ENCODE results near the gene MRM3.

The MRM3 gene

GRCh38 chr17:807523-808294 lies 25.6 kb downstream of the MRM3 start:
- no peak overlapping the region for H3K4me3 Mint-ChIP-seq
- no peaks in the 10 kb centered on the region for H3K9me3 Mint-ChIP-seq
- H3K36me3 Mint-ChIP-seq (ENCODE audit: low read depth), result peaks cover 27% of the 10 kb centered on the region
- no peak for DNase-seq
- no peak for TF ChIP-seq CTCF (IDR thresholded peaks at IDR 0.05)
- H3K27ac Mint-ChIP-seq, result no peak overlapping the region
- peaks cover 39% of the 10 kb centered on the region for H3K4me1 Mint-ChIP-seq
- no peaks in the 10 kb centered on the region for H3K27me3 Mint-ChIP-seq (ENCODE audit: low read depth, poor library complexity)

GRCh38 chr17:811051-811784 lies 29.1 kb downstream of the MRM3 start:
- Mint-ChIP-seq H3K4me3 (no peak overlapping the region), H3K27me3 (ENCODE audit: low read depth, poor library complexity) (no peaks in the 10 kb centered on the region), H3K36me3 (ENCODE audit: low read depth) (peaks cover 49% of the 10 kb centered on the region), H3K4me1 (peaks cover 22% of the 10 kb centered on the region), H3K9me3 (no peaks in the 10 kb centered on the region), H3K27ac (peak overlapping the region; percentile 44)
- DNase-seq, result no peak
- TF ChIP-seq CTCF (IDR thresholded peaks at IDR 0.05), result no peak

- no peaks in the 10 kb centered on the region for H3K27me3 Mint-ChIP-seq (ENCODE audit: low read depth, poor library complexity)
- DNase-seq, result no peak
- peaks cover 62% of the 10 kb centered on the region for H3K36me3 Mint-ChIP-seq (ENCODE audit: low read depth)
- H3K4me1 Mint-ChIP-seq, result peaks cover 15% of the 10 kb centered on the region
- TF ChIP-seq CTCF (IDR thresholded peaks at IDR 0.05), result no peak
- H3K9me3 Mint-ChIP-seq, result no peaks in the 10 kb centered on the region
- no peak overlapping the region for H3K4me3 Mint-ChIP-seq
- peak overlapping the region; percentile 89 for H3K27ac Mint-ChIP-seq
Observed at GRCh38 chr17:812638-813204, 30.6 kb downstream of the MRM3 start.

GRCh38 chr17:814371-814770 lies 32.2 kb downstream of the MRM3 start:
- peaks cover 67% of the 10 kb centered on the region for H3K36me3 Mint-ChIP-seq (ENCODE audit: low read depth)
- no peak for DNase-seq
- H3K27me3 Mint-ChIP-seq (ENCODE audit: low read depth, poor library complexity), result no peaks in the 10 kb centered on the region
- no peak for TF ChIP-seq CTCF (IDR thresholded peaks at IDR 0.05)
- H3K27ac Mint-ChIP-seq, result peak overlapping the region; percentile 34
- H3K4me3 Mint-ChIP-seq, result no peak overlapping the region
- peaks cover 15% of the 10 kb centered on the region for H3K4me1 Mint-ChIP-seq
- no peaks in the 10 kb centered on the region for H3K9me3 Mint-ChIP-seq

GRCh38 chr17:819251-819650 lies 37.1 kb downstream of the MRM3 start:
- TF ChIP-seq CTCF (IDR thresholded peaks at IDR 0.05), result no peak
- H3K27me3 Mint-ChIP-seq (ENCODE audit: low read depth, poor library complexity), result no peaks in the 10 kb centered on the region
- no peaks in the 10 kb centered on the region for H3K9me3 Mint-ChIP-seq
- H3K36me3 Mint-ChIP-seq (ENCODE audit: low read depth), result peaks cover 60% of the 10 kb centered on the region
- no peak overlapping the region for H3K4me3 Mint-ChIP-seq
- no peaks in the 10 kb centered on the region for H3K4me1 Mint-ChIP-seq
- H3K27ac Mint-ChIP-seq, result no peak overlapping the region
- DNase-seq, result no peak

All from nephron progenitor cell (in vitro differentiated cells).